SK-N-SH (cell line): ENCODE results near the gene MACROD2.

Source experiments
- CTCF ChIP-seq: fragments of 200-600 bp; sonication (generic); IDR thresholded peaks from 2 replicates; pipeline ENCODE4 v1.6.1; 2017; ENCODE audit warnings: antibody characterized with exemption, mild to moderate bottlenecking, moderate library complexity
- EP300 ChIP-seq, 2 experiments: IDR thresholded peaks; 2 replicates each; pipeline versions ENCODE4 v1.4.0 to v1.6.1; 2012; ENCODE audit warnings: borderline replicate concordance in 1 of 2, low read depth in 1 of 2, low read length in 1 of 2
- GABPA ChIP-seq: IDR thresholded peaks from 2 replicates; pipeline ENCODE4 v1.4.0; 2012; ENCODE audit warnings: low read depth, mild to moderate bottlenecking
- SMC3 ChIP-seq: IDR thresholded peaks from 2 replicates; pipeline ENCODE4 v1.6.1; 2012; ENCODE audit warnings: low read depth, low read length, improper control_type of control experiment
- TAF1 ChIP-seq: IDR thresholded peaks from 2 replicates; pipeline ENCODE4 v1.6.1; 2012; ENCODE audit warnings: low read depth, mild to moderate bottlenecking, low read length, moderate library complexity, borderline replicate concordance

- no peak for TF ChIP-seq EP300 (IDR thresholded peaks at IDR 0.05; ENCODE audit: borderline replicate concordance in 1 of 2, low read depth in 1 of 2, low read length in 1 of 2)
- no peak for TF ChIP-seq CTCF
- TF ChIP-seq SMC3, result no peak
- no peak for TF ChIP-seq TAF1
- no peak for TF ChIP-seq GABPA
Measured at GRCh38 chr20:14208956-14209355, 213.6 kb downstream of the MACROD2 start.
